HEK293 (cell line): ENCODE data around the gene ITGA11.
A peak's percentile ranks its signal among the peaks of the same experiment; 100 is the strongest.

Experiments used
- CTCF ChIA-PET: fragments of 350-600 bp; formaldehyde crosslinking; extraction: SDS; loops from one replicate; lab custom pipeline; 2021; ENCODE audit warnings: antibody characterized with exemption; lab: Yijun Ruan, JAX
- POLR2A ChIA-PET: fragments of 300-600 bp; formaldehyde crosslinking; extraction: SDS; loops from one replicate; lab custom pipeline; 2020; ENCODE audit warnings: antibody characterized with exemption, inconsistent platforms; lab: Yijun Ruan, JAX
- H3K27ac ChIP-seq: fragments of 200-500 bp; sonication (Bioruptor generic); 2 replicates; pipeline ENCODE4 v1.5.1; 2014; ENCODE audit warnings: low read depth, low read length, control low read depth, inconsistent platforms; ENCODE audit errors: extremely low read depth
- H3K36me3 ChIP-seq, 2 experiments: fragments of 200-500 bp in 1 of 2; sonication (Bioruptor generic) in 1 of 2; 1 replicate in 1 of 2; 2 replicates in 1 of 2; pipeline ENCODE4 v1.5.1; 2014 to 2017; ENCODE audit warnings: inconsistent platforms in 2 of 2, low read length in 2 of 2; ENCODE audit not compliant: control insufficient read depth in 2 of 2, insufficient read depth in 1 of 2
- H3K4me1 ChIP-seq: fragments of 200-500 bp; sonication (Bioruptor generic); 2 replicates; pipeline ENCODE4 v1.5.1; 2014; ENCODE audit warnings: mild to moderate bottlenecking, low read length, inconsistent platforms; ENCODE audit not compliant: control insufficient read depth, insufficient read depth
- H3K4me3 ChIP-seq: 2 replicates; pipeline ENCODE4 v1.5.1; 2011; ENCODE audit warnings: low read depth, mild to moderate bottlenecking, control low read depth, low read length, moderate library complexity
- H3K9me3 ChIP-seq: fragments of 200-500 bp; sonication (Bioruptor generic); 2 replicates; pipeline ENCODE4 v1.5.1; 2014; ENCODE audit warnings: low read depth, low read length, inconsistent platforms; ENCODE audit not compliant: control insufficient read depth, insufficient read depth
- BCL11B ChIP-seq: fragments of 450-650 bp; formaldehyde crosslinking; IDR thresholded peaks from 2 replicates; pipeline ENCODE4 v1.5.1; 2016; ENCODE audit warnings: low read depth, missing biosample characterization, missing genetic modification characterization
- GLIS2 ChIP-seq: fragments of 450-650 bp; formaldehyde crosslinking; IDR thresholded peaks from 2 replicates; pipeline ENCODE4 v1.5.1; 2016; ENCODE audit warnings: missing biosample characterization, missing genetic modification characterization
- IKZF3 ChIP-seq: fragments of 450-650 bp; IDR thresholded peaks from 2 replicates; pipeline ENCODE4 v1.5.0; 2018; ENCODE audit warnings: missing biosample characterization, mild to moderate bottlenecking, missing genetic modification characterization, moderate library complexity
- OVOL3 ChIP-seq: fragments of 450-650 bp; formaldehyde crosslinking; IDR thresholded peaks from 2 replicates; pipeline ENCODE4 v1.5.1; 2016; ENCODE audit warnings: missing biosample characterization, missing genetic modification characterization
- SCRT2 ChIP-seq: fragments of 450-650 bp; formaldehyde crosslinking; IDR thresholded peaks from 2 replicates; pipeline ENCODE4 v1.5.1; 2016; ENCODE audit warnings: missing biosample characterization, missing genetic modification characterization
- ZBTB1 ChIP-seq: fragments of 450-650 bp; formaldehyde crosslinking; IDR thresholded peaks from 2 replicates; pipeline ENCODE4 v1.5.1; 2016; ENCODE audit warnings: missing biosample characterization, missing genetic modification characterization
- ZFP37 ChIP-seq: fragments of 450-650 bp; formaldehyde crosslinking; IDR thresholded peaks from 2 replicates; pipeline ENCODE4 v1.5.1; 2016; ENCODE audit warnings: missing biosample characterization, missing genetic modification characterization
- ZNF112 ChIP-seq: fragments of 450-650 bp; formaldehyde crosslinking; IDR thresholded peaks from 2 replicates; pipeline ENCODE4 v1.5.0; 2017; ENCODE audit warnings: missing biosample characterization, missing genetic modification characterization
- ZNF155 ChIP-seq: fragments of 450-650 bp; formaldehyde crosslinking; IDR thresholded peaks from 2 replicates; pipeline ENCODE4 v1.5.1; 2016; ENCODE audit warnings: missing biosample characterization, missing genetic modification characterization
- ZNF16 ChIP-seq: fragments of 450-650 bp; formaldehyde crosslinking; IDR thresholded peaks from 2 replicates; pipeline ENCODE4 v1.5.1; 2016; ENCODE audit warnings: low read depth, missing biosample characterization, missing genetic modification characterization
- ZNF292 ChIP-seq: fragments of 450-650 bp; formaldehyde crosslinking; IDR thresholded peaks from 2 replicates; pipeline ENCODE4 v1.5.1; 2016; ENCODE audit warnings: low read depth, missing biosample characterization, missing genetic modification characterization, borderline replicate concordance
- ZNF324 ChIP-seq: fragments of 450-650 bp; formaldehyde crosslinking; IDR thresholded peaks from 2 replicates; pipeline ENCODE4 v1.5.1; 2016; ENCODE audit warnings: missing biosample characterization, missing genetic modification characterization
- ZNF341 ChIP-seq: fragments of 450-650 bp; formaldehyde crosslinking; IDR thresholded peaks from 2 replicates; pipeline ENCODE4; 2016; ENCODE audit warnings: low read depth, missing biosample characterization, missing genetic modification characterization
- ZNF391 ChIP-seq: fragments of 450-650 bp; formaldehyde crosslinking; IDR thresholded peaks from 2 replicates; pipeline ENCODE4 v1.5.1; 2016; ENCODE audit warnings: low read depth, missing biosample characterization, missing genetic modification characterization, borderline replicate concordance
- ZNF423 ChIP-seq: fragments of 450-650 bp; formaldehyde crosslinking; IDR thresholded peaks from 2 replicates; pipeline ENCODE4 v1.5.1; 2016; ENCODE audit warnings: missing biosample characterization, missing genetic modification characterization
- ZNF433 ChIP-seq: fragments of 450-650 bp; formaldehyde crosslinking; IDR thresholded peaks from 2 replicates; pipeline ENCODE4 v1.5.1; 2016; ENCODE audit warnings: missing biosample characterization, missing genetic modification characterization, low read depth
- ZNF561 ChIP-seq: fragments of 450-650 bp; IDR thresholded peaks from 2 replicates; pipeline ENCODE4 v1.5.1; 2018; ENCODE audit warnings: missing biosample characterization, missing genetic modification characterization, borderline replicate concordance
- ZNF585B ChIP-seq: fragments of 450-650 bp; formaldehyde crosslinking; IDR thresholded peaks from 2 replicates; pipeline ENCODE4 v1.5.1; 2016; ENCODE audit warnings: missing biosample characterization, missing genetic modification characterization
- ZNF600 ChIP-seq: fragments of 450-650 bp; formaldehyde crosslinking; IDR thresholded peaks from 2 replicates; pipeline ENCODE4 v1.5.1; 2016; ENCODE audit warnings: missing biosample characterization, missing genetic modification characterization
- ZNF701 ChIP-seq: fragments of 450-650 bp; formaldehyde crosslinking; IDR thresholded peaks from 2 replicates; pipeline ENCODE4 v1.5.1; 2016; ENCODE audit warnings: missing biosample characterization, missing genetic modification characterization
- TF ChIP-seq, protein P1 (sequence below): fragments of 450-650 bp; formaldehyde crosslinking; IDR thresholded peaks from 2 replicates; pipeline ENCODE4 v1.5.1; 2017; ENCODE audit warnings: missing biosample characterization, missing genetic modification characterization
- TF ChIP-seq, protein P2 (sequence below): fragments of 450-650 bp; formaldehyde crosslinking; IDR thresholded peaks from 2 replicates; pipeline ENCODE4 v1.5.1; 2016; ENCODE audit warnings: missing biosample characterization, missing genetic modification characterization
- TF ChIP-seq, protein P3 (sequence below): fragments of 450-650 bp; formaldehyde crosslinking; IDR thresholded peaks from 2 replicates; pipeline ENCODE4 v1.5.0; 2017; ENCODE audit warnings: missing biosample characterization, missing genetic modification characterization, borderline replicate concordance
- TF ChIP-seq, protein P4 (sequence below): fragments of 450-650 bp; formaldehyde crosslinking; IDR thresholded peaks from 2 replicates; pipeline ENCODE4 v1.5.1; 2016; ENCODE audit warnings: missing biosample characterization, missing genetic modification characterization
- TF ChIP-seq, protein P5 (sequence below): fragments of 450-650 bp; formaldehyde crosslinking; IDR thresholded peaks from 2 replicates; pipeline ENCODE4 v1.5.1; 2016; ENCODE audit warnings: missing biosample characterization, missing genetic modification characterization
- TF ChIP-seq, protein P6 (sequence below): fragments of 450-650 bp; formaldehyde crosslinking; IDR thresholded peaks from 2 replicates; pipeline ENCODE4 v1.5.1; 2016; ENCODE audit warnings: missing biosample characterization, missing genetic modification characterization

Gene ITGA11

DNA sequence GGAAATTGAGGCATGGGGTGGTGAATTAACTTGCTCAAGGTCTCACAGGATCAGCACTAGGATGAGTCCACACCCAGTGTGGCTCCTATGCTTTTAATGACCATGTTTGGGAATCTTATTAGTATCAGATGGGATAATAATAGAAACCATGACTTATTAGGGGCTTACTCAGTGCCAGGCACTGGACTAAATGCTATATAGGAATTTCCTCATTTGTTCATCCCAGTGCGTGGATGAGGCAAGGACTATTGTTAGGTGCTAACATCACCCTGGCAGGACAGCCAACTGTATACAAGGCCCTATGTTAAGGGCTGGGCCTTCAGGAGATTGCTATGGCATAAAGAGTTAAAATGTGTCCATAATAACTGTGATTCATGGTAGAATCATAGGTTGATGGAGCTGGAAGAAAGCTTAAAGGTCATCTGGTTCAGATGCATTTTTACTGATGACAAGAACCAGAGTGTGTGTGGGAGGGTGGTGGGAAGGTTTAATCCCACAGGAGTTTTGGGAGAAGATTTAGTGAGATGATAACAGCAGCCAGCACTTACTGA lies 159.2 kb downstream of the ITGA11 start (continued):
- TF ChIP-seq IKZF3 (tag by site-specific recombination) (no peak), ZNF391 (no peak), ZNF701 (tag by site-specific recombination) (no peak), GLIS2 (tag by site-specific recombination) (no peak), ZNF600 (no peak)

DNA sequence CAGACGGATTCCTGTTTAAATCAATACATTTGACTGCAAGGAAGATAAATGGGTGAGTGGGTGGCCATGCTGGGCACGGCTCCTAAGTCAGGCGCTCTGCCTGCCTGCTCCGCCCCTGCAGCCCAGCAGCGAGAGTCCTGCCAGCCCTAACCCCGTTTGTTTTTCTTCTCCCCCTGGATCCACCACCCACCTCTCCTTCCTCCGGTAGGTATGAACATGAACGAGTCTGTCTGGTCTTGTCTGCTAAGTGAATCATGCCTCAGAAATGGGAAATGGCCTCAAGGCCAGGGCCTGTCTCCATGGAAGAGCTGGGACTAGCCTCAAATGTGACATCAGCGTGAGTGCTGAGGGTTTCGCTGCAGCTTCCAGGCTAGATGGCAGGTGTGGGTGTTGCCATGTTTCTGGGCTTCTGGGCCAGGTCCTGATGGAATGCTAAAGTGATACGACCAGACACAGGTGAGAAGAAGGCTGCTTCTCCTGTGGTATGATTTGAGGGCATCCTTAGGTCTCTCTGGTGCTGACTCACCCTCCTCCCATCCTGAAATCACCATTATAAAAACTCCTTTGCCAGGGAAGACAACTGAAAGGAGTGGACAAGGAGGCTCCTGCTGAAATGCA lies 160.0 kb downstream of the ITGA11 start:
- ChIA-PET POLR2A (interaction anchor here (0.9 to 1.0 kb wide), 2 partner anchors 17 to 23 kb away, joined by 3 to 4 read pairs; no protein-coding TSS in a partner anchor), CTCF (interaction anchor here (0.9 to 2.7 kb wide), 2 partner anchors 19 to 34 kb away, joined by 3 to 21 read pairs; no protein-coding TSS in a partner anchor)
- Histone ChIP-seq H3K9me3 (no peaks in the 10 kb centered on the region), H3K4me1 (peaks cover 11% of the 10 kb centered on the region), H3K36me3 (no peaks in the 10 kb centered on the region), H3K27ac (peak overlapping the region; percentile 58), H3K4me3 (peak overlapping the region; percentile 6; the same call in 1 of the 2 replicates)
- TF ChIP-seq ZBTB1: no peak
- no peak for TF ChIP-seq ZNF423 (tag by site-specific recombination)
- no peak for TF ChIP-seq ZNF561 (tag by site-specific recombination)
- no peak for TF ChIP-seq ZNF155 (tag by site-specific recombination)
- TF ChIP-seq, protein P1, sequence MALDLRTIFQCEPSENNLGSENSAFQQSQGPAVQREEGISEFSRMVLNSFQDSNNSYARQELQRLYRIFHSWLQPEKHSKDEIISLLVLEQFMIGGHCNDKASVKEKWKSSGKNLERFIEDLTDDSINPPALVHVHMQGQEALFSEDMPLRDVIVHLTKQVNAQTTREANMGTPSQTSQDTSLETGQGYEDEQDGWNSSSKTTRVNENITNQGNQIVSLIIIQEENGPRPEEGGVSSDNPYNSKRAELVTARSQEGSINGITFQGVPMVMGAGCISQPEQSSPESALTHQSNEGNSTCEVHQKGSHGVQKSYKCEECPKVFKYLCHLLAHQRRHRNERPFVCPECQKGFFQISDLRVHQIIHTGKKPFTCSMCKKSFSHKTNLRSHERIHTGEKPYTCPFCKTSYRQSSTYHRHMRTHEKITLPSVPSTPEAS (tag by site-specific recombination): no peak
- TF ChIP-seq, protein P2, sequence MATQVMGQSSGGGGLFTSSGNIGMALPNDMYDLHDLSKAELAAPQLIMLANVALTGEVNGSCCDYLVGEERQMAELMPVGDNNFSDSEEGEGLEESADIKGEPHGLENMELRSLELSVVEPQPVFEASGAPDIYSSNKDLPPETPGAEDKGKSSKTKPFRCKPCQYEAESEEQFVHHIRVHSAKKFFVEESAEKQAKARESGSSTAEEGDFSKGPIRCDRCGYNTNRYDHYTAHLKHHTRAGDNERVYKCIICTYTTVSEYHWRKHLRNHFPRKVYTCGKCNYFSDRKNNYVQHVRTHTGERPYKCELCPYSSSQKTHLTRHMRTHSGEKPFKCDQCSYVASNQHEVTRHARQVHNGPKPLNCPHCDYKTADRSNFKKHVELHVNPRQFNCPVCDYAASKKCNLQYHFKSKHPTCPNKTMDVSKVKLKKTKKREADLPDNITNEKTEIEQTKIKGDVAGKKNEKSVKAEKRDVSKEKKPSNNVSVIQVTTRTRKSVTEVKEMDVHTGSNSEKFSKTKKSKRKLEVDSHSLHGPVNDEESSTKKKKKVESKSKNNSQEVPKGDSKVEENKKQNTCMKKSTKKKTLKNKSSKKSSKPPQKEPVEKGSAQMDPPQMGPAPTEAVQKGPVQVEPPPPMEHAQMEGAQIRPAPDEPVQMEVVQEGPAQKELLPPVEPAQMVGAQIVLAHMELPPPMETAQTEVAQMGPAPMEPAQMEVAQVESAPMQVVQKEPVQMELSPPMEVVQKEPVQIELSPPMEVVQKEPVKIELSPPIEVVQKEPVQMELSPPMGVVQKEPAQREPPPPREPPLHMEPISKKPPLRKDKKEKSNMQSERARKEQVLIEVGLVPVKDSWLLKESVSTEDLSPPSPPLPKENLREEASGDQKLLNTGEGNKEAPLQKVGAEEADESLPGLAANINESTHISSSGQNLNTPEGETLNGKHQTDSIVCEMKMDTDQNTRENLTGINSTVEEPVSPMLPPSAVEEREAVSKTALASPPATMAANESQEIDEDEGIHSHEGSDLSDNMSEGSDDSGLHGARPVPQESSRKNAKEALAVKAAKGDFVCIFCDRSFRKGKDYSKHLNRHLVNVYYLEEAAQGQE (tag by site-specific recombination): no peak
- TF ChIP-seq, protein P3, sequence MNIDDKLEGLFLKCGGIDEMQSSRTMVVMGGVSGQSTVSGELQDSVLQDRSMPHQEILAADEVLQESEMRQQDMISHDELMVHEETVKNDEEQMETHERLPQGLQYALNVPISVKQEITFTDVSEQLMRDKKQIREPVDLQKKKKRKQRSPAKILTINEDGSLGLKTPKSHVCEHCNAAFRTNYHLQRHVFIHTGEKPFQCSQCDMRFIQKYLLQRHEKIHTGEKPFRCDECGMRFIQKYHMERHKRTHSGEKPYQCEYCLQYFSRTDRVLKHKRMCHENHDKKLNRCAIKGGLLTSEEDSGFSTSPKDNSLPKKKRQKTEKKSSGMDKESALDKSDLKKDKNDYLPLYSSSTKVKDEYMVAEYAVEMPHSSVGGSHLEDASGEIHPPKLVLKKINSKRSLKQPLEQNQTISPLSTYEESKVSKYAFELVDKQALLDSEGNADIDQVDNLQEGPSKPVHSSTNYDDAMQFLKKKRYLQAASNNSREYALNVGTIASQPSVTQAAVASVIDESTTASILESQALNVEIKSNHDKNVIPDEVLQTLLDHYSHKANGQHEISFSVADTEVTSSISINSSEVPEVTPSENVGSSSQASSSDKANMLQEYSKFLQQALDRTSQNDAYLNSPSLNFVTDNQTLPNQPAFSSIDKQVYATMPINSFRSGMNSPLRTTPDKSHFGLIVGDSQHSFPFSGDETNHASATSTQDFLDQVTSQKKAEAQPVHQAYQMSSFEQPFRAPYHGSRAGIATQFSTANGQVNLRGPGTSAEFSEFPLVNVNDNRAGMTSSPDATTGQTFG: no peak
- TF ChIP-seq, protein P4, sequence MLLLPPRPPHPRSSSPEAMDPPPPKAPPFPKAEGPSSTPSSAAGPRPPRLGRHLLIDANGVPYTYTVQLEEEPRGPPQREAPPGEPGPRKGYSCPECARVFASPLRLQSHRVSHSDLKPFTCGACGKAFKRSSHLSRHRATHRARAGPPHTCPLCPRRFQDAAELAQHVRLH (tag by site-specific recombination): no peak
- TF ChIP-seq, protein P5, sequence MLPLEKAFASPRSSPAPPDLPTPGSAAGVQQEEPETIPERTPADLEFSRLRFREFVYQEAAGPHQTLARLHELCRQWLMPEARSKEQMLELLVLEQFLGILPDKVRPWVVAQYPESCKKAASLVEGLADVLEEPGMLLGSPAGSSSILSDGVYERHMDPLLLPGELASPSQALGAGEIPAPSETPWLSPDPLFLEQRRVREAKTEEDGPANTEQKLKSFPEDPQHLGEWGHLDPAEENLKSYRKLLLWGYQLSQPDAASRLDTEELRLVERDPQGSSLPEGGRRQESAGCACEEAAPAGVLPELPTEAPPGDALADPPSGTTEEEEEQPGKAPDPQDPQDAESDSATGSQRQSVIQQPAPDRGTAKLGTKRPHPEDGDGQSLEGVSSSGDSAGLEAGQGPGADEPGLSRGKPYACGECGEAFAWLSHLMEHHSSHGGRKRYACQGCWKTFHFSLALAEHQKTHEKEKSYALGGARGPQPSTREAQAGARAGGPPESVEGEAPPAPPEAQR (tag by site-specific recombination): no peak
- no peak for TF ChIP-seq BCL11B
- no peak for TF ChIP-seq ZNF112
- no peak for TF ChIP-seq ZNF16 (tag by site-specific recombination)
- no peak for TF ChIP-seq ZNF585B
- TF ChIP-seq, protein P6, sequence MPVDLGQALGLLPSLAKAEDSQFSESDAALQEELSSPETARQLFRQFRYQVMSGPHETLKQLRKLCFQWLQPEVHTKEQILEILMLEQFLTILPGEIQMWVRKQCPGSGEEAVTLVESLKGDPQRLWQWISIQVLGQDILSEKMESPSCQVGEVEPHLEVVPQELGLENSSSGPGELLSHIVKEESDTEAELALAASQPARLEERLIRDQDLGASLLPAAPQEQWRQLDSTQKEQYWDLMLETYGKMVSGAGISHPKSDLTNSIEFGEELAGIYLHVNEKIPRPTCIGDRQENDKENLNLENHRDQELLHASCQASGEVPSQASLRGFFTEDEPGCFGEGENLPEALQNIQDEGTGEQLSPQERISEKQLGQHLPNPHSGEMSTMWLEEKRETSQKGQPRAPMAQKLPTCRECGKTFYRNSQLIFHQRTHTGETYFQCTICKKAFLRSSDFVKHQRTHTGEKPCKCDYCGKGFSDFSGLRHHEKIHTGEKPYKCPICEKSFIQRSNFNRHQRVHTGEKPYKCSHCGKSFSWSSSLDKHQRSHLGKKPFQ (tag by site-specific recombination): no peak
- no peak for TF ChIP-seq OVOL3
- TF ChIP-seq ZNF324 (tag by site-specific recombination): no peak
- no peak for TF ChIP-seq ZNF292 (tag by site-specific recombination)
- peak; percentile 89; the same call in 1 of the 2 replicates for TF ChIP-seq ZFP37
- TF ChIP-seq ZNF341 (tag by site-specific recombination): peak; percentile 85
- no peak for TF ChIP-seq SCRT2 (tag by site-specific recombination)
- no peak for TF ChIP-seq ZNF433
